T-helper 2 cell (primary cell): ENCODE data around the gene CRIM1.

ENCODE experiments used
- DNase-seq, 5 experiments: peaks; one replicate each; pipeline versions ENCODE4 v3.0.0 to v3.0.0-alpha.2; 2012 to 2022

The CRIM1 gene

DNA sequence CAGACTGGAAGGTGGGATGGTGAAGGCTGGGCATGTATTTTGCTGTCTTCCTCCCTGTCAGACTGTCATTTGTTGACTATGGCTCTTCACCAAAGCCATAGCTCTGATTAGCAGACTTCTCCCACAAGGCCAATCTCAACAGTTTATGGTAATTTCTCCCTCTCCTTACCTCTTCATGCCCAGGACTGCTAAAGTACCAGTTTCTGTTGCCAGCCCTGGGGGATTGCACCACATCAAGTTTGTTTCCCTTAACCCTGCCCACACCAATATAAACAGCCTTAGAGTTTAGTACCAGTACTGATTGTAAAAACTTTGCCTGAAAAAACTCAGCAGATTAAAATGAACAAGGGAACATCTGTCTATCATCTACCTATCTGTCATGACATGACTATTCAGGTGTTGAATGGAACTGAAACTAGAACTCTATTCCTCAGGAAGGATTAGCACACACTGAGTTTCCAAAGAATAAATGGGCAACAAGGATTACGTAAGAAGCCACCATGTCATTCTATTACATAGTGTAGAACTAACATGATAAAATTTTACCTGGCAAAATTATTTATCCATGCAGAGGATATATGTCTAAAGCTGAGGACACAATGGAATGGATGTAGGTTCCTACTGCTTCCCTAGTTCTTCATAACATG lies 228.7 kb downstream of the CRIM1 start:
- DNase-seq, result no peak

DNA sequence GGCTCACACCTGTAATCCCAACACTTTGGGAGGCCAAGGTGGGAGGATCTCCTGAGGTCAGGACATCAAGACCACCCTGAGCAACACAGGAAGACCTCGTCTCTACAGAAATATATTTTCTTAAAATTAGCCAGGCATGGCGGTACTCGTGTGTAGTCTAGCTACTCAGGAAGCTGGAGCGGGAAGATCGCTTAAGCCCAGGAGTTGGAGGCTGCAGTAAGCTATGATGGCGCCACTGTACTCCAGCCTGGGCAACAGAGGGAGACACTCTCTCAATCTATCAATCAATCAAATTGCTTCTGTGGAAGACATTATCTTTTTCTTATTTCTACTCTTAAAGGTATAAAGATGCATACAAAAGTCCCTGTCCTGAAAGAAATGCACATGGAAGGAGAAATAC lies 231.1 kb downstream of the CRIM1 start:
- no peak for DNase-seq

DNA sequence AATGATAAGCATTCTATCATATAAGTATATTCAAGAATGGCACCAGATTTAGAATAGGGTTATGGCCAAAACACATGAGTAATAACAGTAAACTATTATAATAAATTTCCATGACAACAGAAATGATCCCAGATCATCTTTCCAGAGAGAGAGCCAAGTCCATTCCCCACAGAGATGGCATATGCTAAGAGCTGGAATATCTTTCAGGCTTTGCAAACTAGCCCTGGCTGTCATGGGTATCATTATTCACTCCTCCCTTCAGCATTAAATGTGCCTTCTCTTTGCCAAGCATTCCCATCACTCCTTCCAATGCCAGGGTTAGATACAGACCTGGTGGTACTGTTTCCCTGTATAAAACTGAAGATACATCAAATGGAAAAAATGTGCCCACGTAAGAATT lies 231.5 kb downstream of the CRIM1 start:
- no peak for DNase-seq

DNA sequence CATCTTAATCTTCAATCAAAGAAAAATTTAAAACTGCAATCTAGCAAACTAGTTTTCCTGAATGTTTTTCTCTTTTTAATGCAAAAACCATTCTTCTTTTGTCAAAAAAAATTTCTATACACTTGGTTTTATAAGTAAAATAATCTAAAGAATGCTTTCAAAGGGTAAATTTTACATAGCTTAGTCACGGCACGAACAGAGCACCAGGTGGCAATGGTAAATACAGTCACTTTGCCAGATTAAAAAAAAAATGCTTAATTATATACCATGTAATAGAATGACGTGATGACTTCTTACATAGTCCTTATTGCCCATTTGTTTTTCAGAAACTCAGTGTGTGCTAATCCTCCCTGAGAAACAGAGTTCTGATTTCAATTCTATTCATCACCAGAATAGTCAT lies 232.0 kb downstream of the CRIM1 start:
- DNase-seq, result no peak

DNA sequence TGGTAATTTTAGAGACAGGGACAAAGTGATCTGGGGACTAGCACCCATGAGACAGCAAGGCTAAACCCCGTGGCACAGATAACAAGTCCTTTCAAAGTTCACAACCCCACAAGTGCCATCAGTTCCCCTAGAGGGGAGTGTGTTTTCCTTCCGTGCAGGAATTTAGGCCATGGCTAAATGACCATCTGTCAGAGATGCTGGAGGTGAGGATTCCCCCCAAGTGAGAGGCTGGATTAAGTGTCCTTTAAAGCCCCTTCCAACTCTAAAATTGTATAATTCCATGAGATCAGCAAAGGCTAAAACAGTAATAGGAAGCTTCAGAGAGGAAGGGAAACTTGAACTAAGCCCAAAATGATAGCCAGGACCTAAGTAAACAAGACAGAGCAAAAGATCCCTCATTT lies 233.7 kb downstream of the CRIM1 start:
- no peak for DNase-seq

DNA sequence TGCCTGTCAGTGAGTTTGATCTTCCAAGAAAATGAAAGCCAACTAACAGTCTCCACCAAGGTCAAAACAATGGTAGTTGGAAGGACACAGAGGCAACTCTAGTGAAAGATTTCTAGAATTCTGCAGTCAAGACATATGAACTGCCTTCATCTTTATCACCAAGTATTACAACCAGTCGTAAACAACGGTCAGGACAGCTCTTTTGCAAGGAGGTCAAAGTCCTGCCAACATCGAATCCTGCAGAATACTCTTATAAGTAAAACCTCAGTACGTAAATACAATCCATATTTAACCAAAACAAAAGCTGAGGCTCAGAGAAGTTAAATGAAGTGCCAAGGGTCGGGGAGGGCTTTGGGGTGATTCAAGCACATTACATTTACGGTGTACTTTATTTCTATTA lies 239.3 kb downstream of the CRIM1 start:
- no peak for DNase-seq

DNA sequence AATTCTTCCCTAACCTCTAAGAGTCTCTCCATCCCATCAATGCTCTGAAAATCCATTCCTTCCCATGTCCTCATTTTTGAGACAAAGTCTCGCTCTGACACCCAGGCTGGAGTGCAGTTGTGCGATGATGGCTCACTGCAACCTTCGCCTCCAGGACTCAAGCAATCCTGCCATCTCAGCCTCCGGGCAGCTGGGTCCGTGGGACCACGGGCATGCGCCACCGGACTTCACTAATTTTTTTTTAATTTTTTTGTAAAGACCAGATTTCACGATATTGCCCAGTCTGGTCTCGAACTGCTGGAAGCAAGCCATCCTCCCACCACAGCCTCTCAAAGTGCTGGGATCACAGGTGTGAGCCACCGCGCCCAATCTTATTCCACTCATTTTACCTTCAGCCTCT lies 240.8 kb downstream of the CRIM1 start:
- no peak for DNase-seq

DNA sequence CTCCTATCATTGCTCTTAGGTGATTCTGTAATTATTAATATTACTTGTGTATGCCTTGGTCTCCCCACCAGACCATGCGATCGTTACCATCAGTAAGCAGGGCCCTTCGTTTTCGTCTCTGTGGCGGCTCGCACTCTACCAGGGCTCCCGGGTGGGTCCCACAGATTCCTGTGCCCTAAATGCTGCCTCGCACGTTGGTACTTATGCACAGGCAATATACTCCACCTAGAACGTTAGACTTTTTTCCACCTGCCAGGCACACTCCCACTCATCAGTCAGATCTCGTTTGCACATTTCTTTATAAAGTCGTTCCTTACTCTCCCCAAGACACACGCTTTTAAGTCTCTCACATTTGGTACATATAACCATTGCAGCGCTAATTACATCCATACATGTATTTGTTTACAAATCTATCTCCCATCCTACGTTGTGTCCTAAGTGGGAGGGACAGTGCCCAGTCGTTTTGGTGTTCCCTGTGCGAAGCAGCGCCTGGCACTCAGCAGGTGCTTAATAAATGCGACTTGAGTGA lies 241.5 kb downstream of the CRIM1 start:
- DNase-seq, result no peak

DNA sequence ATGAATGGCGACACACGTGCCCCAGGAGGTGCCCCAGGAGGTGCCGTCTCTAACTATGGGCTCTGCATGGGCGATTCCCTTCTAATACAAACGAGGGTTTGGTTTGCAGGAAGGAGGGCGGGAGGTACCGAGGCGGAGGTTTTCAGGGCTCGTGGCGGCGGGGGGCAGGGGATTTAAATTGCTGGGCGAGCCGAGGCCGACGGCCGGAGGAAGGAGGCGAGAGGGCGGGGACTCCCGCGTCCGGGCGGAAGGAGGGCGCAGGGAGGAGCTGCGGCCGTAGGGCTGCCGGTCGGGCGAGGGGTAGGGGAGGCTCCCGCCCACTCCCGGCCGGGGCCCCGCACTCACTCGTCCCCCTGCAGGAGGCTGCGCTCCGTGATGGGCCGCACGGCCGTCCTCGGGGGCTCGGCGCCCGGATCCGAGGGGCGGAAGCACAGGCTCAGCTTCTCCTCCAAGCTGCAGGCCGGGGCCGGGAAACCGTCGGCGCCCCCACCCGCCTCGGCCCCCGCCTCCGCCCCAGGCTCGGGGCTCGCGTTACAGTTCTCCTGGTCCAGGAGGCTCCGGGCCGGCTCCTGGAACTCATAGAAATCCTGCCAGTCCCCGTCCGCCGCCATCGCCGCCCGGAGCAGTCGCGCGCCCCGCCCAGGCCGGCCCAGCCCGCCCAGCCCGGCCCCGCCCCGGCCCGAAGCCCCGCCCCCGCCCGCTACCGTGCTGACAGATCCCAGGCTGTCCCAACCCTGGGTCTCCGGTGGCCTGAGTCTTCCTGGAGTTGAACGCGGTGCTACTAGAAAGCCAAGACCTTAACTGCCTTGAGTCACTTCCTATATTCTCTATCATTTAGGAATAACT lies 242.2 kb downstream of the CRIM1 start, which contains the start of gene FEZ2:
Gene FEZ2, minus strand, starts transcription at position 637 of the 846 bp plus-strand sequence. Its CDS starts 26 bp downstream, at position 611.
- peak; percentile 28 to 73 (median 49) for DNase-seq
